CD14-positive monocyte (primary cell): Measurements from ENCODE around the gene CCL11. TPM values are rescaled to one million over a fixed set of nuclear protein-coding genes. Genes with fewer than 3 reads are reported as not detected.

ENCODE experiments used
- DNase-seq, 3 donors: peaks; one replicate each; pipeline ENCODE4 v3.0.0-alpha.2; 2011 to 2022
- H2AFZ ChIP-seq: 2 replicates; pipeline ENCODE4 v1.6.0; 2012; ENCODE audit warnings: mild to moderate bottlenecking, low read depth, low read length, inconsistent platforms; ENCODE audit not compliant: insufficient read depth, poor library complexity, severe bottlenecking
- H3K27ac ChIP-seq, 2 donors: 1 replicate in 1 of 2; 2 replicates in 1 of 2; pipeline ENCODE4 v1.5.1; 2012 to 2013; ENCODE audit warnings: low read length in 2 of 2, control low read depth in 1 of 2, inconsistent platforms in 1 of 2, low read depth in 1 of 2, mild to moderate bottlenecking in 1 of 2
- H3K27me3 ChIP-seq, 2 donors: one replicate each; pipeline versions ENCODE4 v1.6.0 to v1.6.1; 2011 to 2013; ENCODE audit warnings: low read length in 2 of 2; ENCODE audit not compliant: control insufficient read depth in 2 of 2, insufficient read depth in 2 of 2
- H3K36me3 ChIP-seq, 2 donors: replicated peaks in 1 of 2; 1 replicate in 1 of 2; 2 replicates in 1 of 2; pipeline versions ENCODE4 v1.5.1 to v1.6.1; 2012 to 2013; ENCODE audit warnings: low read length in 2 of 2, control low read depth in 1 of 2, inconsistent platforms in 1 of 2, mild to moderate bottlenecking in 1 of 2; ENCODE audit not compliant: insufficient read depth in 2 of 2, control insufficient read depth in 1 of 2
- H3K4me1 ChIP-seq, 2 donors: 1 replicate in 1 of 2; 2 replicates in 1 of 2; pipeline versions ENCODE4 v1.5.1 to v1.6.1; 2012 to 2013; ENCODE audit warnings: low read length in 2 of 2, control low read depth in 1 of 2, inconsistent platforms in 1 of 2, mild to moderate bottlenecking in 1 of 2, moderate library complexity in 1 of 2; ENCODE audit not compliant: insufficient read depth in 2 of 2, control insufficient read depth in 1 of 2
- H3K4me2 ChIP-seq: replicated peaks from 2 replicates; pipeline ENCODE3; 2012; ENCODE audit warnings: low read length, moderate library complexity, mild to moderate bottlenecking; ENCODE audit not compliant: poor library complexity, severe bottlenecking; ENCODE audit errors: extremely low read depth
- H3K4me3 ChIP-seq, 3 experiments: fragments of 200-600 bp in 1 of 3; sonication (generic) in 1 of 3; replicated peaks in 1 of 3; 1 replicate in 2 of 3; 2 replicates in 1 of 3; pipeline ENCODE4 v1.5.1; 2011 to 2013; ENCODE audit warnings: low read length in 3 of 3, mild to moderate bottlenecking in 3 of 3, control low read depth in 2 of 3, low read depth in 2 of 3, inconsistent platforms in 1 of 3, moderate library complexity in 1 of 3
- H3K79me2 ChIP-seq: 2 replicates; pipeline ENCODE4 v1.6.0; 2012; ENCODE audit warnings: mild to moderate bottlenecking, control low read depth, inconsistent platforms, low read length, moderate library complexity; ENCODE audit not compliant: insufficient read depth
- H3K9ac ChIP-seq: 2 replicates; pipeline ENCODE4 v1.6.0; 2017; ENCODE audit warnings: low read length, mild to moderate bottlenecking; ENCODE audit not compliant: insufficient read depth, poor library complexity, severe bottlenecking
- H3K9me3 ChIP-seq, 2 donors: replicated peaks in 1 of 2; 1 replicate in 1 of 2; 2 replicates in 1 of 2; pipeline versions ENCODE4 v1.5.1 to v1.6.1; 2012 to 2013; ENCODE audit warnings: low read length in 2 of 2, control low read depth in 1 of 2; ENCODE audit not compliant: control insufficient read depth in 1 of 2, insufficient read depth in 1 of 2
- H4K20me1 ChIP-seq: 2 replicates; pipeline ENCODE4 v1.6.0; 2012; ENCODE audit warnings: mild to moderate bottlenecking, low read length, control low read depth, moderate library complexity; ENCODE audit not compliant: insufficient read depth
- H3K27ac Mint-ChIP-seq, 7 donors: one replicate each; pipeline ENCODE4 v1.8.0; 2020; ENCODE audit warnings: mild to moderate bottlenecking in 7 of 7, mixed read lengths in 7 of 7, moderate library complexity in 6 of 7, inconsistent platforms in 2 of 7
- H3K27me3 Mint-ChIP-seq, 3 donors: one replicate each; pipeline ENCODE4 v1.8.0; 2021 to 2022; ENCODE audit warnings: low read depth in 3 of 3, mild to moderate bottlenecking in 3 of 3, mixed read lengths in 3 of 3, moderate library complexity in 3 of 3, inconsistent platforms in 1 of 3
- H3K36me3 Mint-ChIP-seq, 2 donors: one replicate each; pipeline ENCODE4 v1.8.0; 2020; ENCODE audit warnings: mixed read lengths in 2 of 2, inconsistent platforms in 1 of 2, mild to moderate bottlenecking in 1 of 2
- H3K4me1 Mint-ChIP-seq: one replicate; pipeline ENCODE4 v1.8.0; 2020; ENCODE audit warnings: mild to moderate bottlenecking, mixed read lengths
- H3K4me3 Mint-ChIP-seq, 2 donors: one replicate each; pipeline ENCODE4 v1.8.0; 2020; ENCODE audit warnings: mild to moderate bottlenecking in 2 of 2, mixed read lengths in 2 of 2, moderate library complexity in 1 of 2
- H3K9me3 Mint-ChIP-seq, 7 donors: one replicate each; pipeline ENCODE4 v1.8.0; 2020 to 2022; ENCODE audit warnings: mixed read lengths in 7 of 7, mild to moderate bottlenecking in 6 of 7, moderate library complexity in 6 of 7, inconsistent platforms in 2 of 7
- WGBS: methylation state at CpG from one replicate; pipeline ENCODE4 v1.1.5; 2013; ENCODE audit warnings: missing lambda C conversion rate; ENCODE audit not compliant: insufficient coverage; 5-methylcytosine and 5-hydroxymethylcytosine counted together
- intact Hi-C, 2 donors: fragments of 100-400 bp; cut with micrococcal nuclease; formaldehyde crosslinking; loops; one replicate each; pipeline versions ENCODE4 v1.15.0 to v1.15.1; 2023
- polyA plus RNA-seq, 3 donors: library from polyadenylated mRNA; depleted of rRNA in 1 of 3; unstranded in 2 of 3; stranded (reverse) in 1 of 3; fragments of 300-500 nt in 2 of 3; fragments of >200 nt in 1 of 3; fragmentation: Illumina TruSeq in 2 of 3; gene quantifications; 1 replicate in 2 of 3; 2 replicates in 1 of 3; pipeline ENCODE4 v1.2.3, GENCODE V29; 2012 to 2021
- TF ChIP-seq, protein P1 (sequence below): fragments of 200-600 bp; IDR thresholded peaks from one replicate; pipeline ENCODE4 v1.8.0; 2022; ENCODE audit warnings: antibody characterized with exemption, mild to moderate bottlenecking

Gene CCL11
- polyA plus RNA-seq, 3 donors, result not detected

- H3K36me3 Mint-ChIP-seq, result no peaks in the 10 kb centered on the region
- H3K9ac ChIP-seq, result no peak within 1 kb of the TSS
- no peaks in the 10 kb centered on the region for H3K79me2 ChIP-seq
- intact Hi-C loops, result no loop called here
- H3K27ac Mint-ChIP-seq, result peak within 1 kb of the TSS in 2 of 7 donors; percentile 27 to 58
- H3K4me3 Mint-ChIP-seq, result peak within 1 kb of the TSS in 1 of 2 donors; percentile 37
- DNase-seq, result peak in 2 of 3 donors; percentile 63 to 70
- no peaks in the 10 kb centered on the region for H4K20me1 ChIP-seq
- H3K4me1 ChIP-seq, result peaks cover 15 to 21% of the 10 kb centered on the region in 2 donors
- H3K27ac ChIP-seq, result no peak within 1 kb of the TSS
- TF ChIP-seq, protein P1, sequence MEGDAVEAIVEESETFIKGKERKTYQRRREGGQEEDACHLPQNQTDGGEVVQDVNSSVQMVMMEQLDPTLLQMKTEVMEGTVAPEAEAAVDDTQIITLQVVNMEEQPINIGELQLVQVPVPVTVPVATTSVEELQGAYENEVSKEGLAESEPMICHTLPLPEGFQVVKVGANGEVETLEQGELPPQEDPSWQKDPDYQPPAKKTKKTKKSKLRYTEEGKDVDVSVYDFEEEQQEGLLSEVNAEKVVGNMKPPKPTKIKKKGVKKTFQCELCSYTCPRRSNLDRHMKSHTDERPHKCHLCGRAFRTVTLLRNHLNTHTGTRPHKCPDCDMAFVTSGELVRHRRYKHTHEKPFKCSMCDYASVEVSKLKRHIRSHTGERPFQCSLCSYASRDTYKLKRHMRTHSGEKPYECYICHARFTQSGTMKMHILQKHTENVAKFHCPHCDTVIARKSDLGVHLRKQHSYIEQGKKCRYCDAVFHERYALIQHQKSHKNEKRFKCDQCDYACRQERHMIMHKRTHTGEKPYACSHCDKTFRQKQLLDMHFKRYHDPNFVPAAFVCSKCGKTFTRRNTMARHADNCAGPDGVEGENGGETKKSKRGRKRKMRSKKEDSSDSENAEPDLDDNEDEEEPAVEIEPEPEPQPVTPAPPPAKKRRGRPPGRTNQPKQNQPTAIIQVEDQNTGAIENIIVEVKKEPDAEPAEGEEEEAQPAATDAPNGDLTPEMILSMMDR, result no peak
- H3K36me3 ChIP-seq, result no peaks in the 10 kb centered on the region
- H3K9me3 Mint-ChIP-seq, result peaks cover 0 to 2% (median 0%) of the 10 kb centered on the region in 7 donors
- H3K9me3 ChIP-seq, result no peaks in the 10 kb centered on the region
- 0% methylated on average over 1 of the region's 1 CpG for WGBS
- H3K27me3 Mint-ChIP-seq, result peaks cover 12 to 14% (median 12%) of the 10 kb centered on the region in 3 donors
- H3K4me1 Mint-ChIP-seq, result peaks cover 26% of the 10 kb centered on the region
- H3K27me3 ChIP-seq, result peaks cover 0 to 6% of the 10 kb centered on the region in 2 donors
- no peak within 1 kb of the TSS for H3K4me3 ChIP-seq
- no peak within 1 kb of the TSS for H2AFZ ChIP-seq
- no peak within 1 kb of the TSS for H3K4me2 ChIP-seq
Measured at GRCh38 chr17:34269969-34270368, 15.6 kb upstream of the CCL11 start, which contains the start of gene CCL7. TSS of gene CCL7 (plus strand) at chr17:34270221. CDS start at chr17:34270291, 70 bp downstream.

DNA sequence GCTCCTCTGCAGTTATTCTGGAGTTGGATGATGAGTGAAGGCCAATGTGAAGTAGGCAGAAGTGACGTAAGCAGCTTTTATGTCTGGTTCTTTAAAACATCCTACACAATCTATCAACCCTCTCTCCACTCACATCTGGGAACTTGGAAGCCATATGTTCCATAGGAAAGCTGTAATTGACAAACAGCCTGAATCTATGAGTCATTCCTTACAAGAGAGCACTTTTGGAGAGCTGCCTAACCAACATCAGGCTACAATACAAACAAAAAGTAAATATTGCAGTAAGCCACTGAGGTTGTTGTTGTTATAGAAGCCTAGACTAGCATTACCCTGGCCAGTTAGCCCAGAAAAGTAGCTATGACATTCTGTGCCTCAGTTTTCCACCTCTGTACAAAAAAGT lies 9.7 kb upstream of the CCL11 start:
- Histone ChIP-seq H4K20me1 (no peaks in the 10 kb centered on the region), H3K4me3 (no peak overlapping the region), H3K79me2 (no peaks in the 10 kb centered on the region), H3K36me3 (no peaks in the 10 kb centered on the region), H2AFZ (no peak overlapping the region), H3K4me2 (no peak overlapping the region), H3K27ac (no peak overlapping the region), H3K9me3 (no peaks in the 10 kb centered on the region), H3K4me1 (no peaks in the 10 kb centered on the region), H3K27me3 (peaks cover 0 to 6% of the 10 kb centered on the region in 2 donors), H3K9ac (no peak overlapping the region)
- TF ChIP-seq, protein P1, result no peak
- Mint-ChIP-seq H3K36me3 (no peaks in the 10 kb centered on the region), H3K4me3 (no peak overlapping the region), H3K9me3 (peaks cover 0 to 2% (median 0%) of the 10 kb centered on the region in 7 donors), H3K4me1 (peaks cover 5% of the 10 kb centered on the region), H3K27me3 (peaks cover 6 to 9% (median 6%) of the 10 kb centered on the region in 3 donors), H3K27ac (no peak overlapping the region)
- intact Hi-C loops, result no loop called here
- peak in 1 of 3 donors; percentile 15 for DNase-seq
- WGBS, result no CpG with 5 or more reads among the region's 1 CpG
